GM12878 (cell line): Measurements from ENCODE around the gene KDM4F. TPM values are rescaled to one million over a fixed set of nuclear protein-coding genes. Genes with fewer than 3 reads are reported as not detected.
A peak's percentile ranks its signal among the peaks of the same experiment; 100 is the strongest.

ENCODE experiments used
- ATAC-seq: fragments of 200-7000 bp; cut with Tn5 transposase; 3 replicates; pipeline ENCODE4 v1.9.1; 2020; ENCODE audit warnings: mild to moderate bottlenecking, moderate library complexity
- BruUV-seq: library from RNA; stranded (reverse); fragments of 400-500 nt; replicated peaks from 2 replicates; lab custom pipeline; 2021; lab: Mats Ljungman, UMichigan
- CTCF ChIA-PET: fragments of 300-600 bp; sonication (Branson Sonifier 250); formaldehyde crosslinking; extraction: SDS; loops from one replicate; lab custom pipeline; 2021; ENCODE audit warnings: inconsistent platforms; lab: Yijun Ruan, JAX
- POLR2A ChIA-PET: fragments of 350-600 bp; formaldehyde crosslinking; extraction: SDS; loops from one replicate; lab custom pipeline; 2021; ENCODE audit warnings: inconsistent platforms; lab: Charles Lee
- RAD21 ChIA-PET: fragments of 300-600 bp; sonication (Branson Sonifier 250); formaldehyde crosslinking; loops from one replicate; lab custom pipeline; 2023; ENCODE audit warnings: antibody characterized with exemption; ENCODE audit not compliant: unreplicated experiment; lab: Charles Lee
- SMC1A ChIA-PET: fragments of 300-600 bp; sonication (Branson Sonifier 250); formaldehyde crosslinking; loops from one replicate; lab custom pipeline; 2023; ENCODE audit not compliant: unreplicated experiment, uncharacterized antibody; lab: Charles Lee
- DNase-seq: peaks from one replicate; pipeline ENCODE4 v3.0.0-alpha.2; 2011; ENCODE audit warnings: low read depth, low spot score
- FAIRE-seq: peaks from 3 replicates; lab custom pipeline; 2011; peaks lifted over from hg19 to GRCh38; lab: Jason Lieb, UNC
- H2AFZ ChIP-seq: 2 replicates; pipeline ENCODE4 v1.6.0; 2011; ENCODE audit warnings: low read depth, low read length, control low read depth; ENCODE audit not compliant: control insufficient read depth
- H3K27ac ChIP-seq: 2 replicates; pipeline ENCODE4 v1.5.1; 2011; ENCODE audit warnings: control low read depth; ENCODE audit not compliant: control insufficient read depth, insufficient read depth
- H3K27me3 ChIP-seq, 2 experiments: replicated peaks in 1 of 2; 2 replicates each; pipeline versions ENCODE4 v1.6.0 to v1.6.1; 2011; ENCODE audit warnings: low read length in 1 of 2; ENCODE audit not compliant: control insufficient read depth in 2 of 2, insufficient read depth in 2 of 2
- H3K36me3 ChIP-seq, 2 experiments: 2 replicates each; pipeline ENCODE4 v1.5.1; 2011; ENCODE audit warnings: low read length in 1 of 2; ENCODE audit not compliant: control insufficient read depth in 2 of 2, insufficient read depth in 2 of 2
- H3K4me1 ChIP-seq: 2 replicates; pipeline ENCODE4 v1.6.1; 2011; ENCODE audit warnings: mild to moderate bottlenecking, low read length, moderate library complexity, mixed read lengths; ENCODE audit not compliant: control insufficient read depth, insufficient read depth
- H3K4me2 ChIP-seq: 2 replicates; pipeline ENCODE4 v1.6.0; 2011; ENCODE audit warnings: control low read depth; ENCODE audit not compliant: control insufficient read depth, insufficient read depth
- H3K4me3 ChIP-seq: fragments of 200-600 bp; sonication (generic); 2 replicates; pipeline ENCODE4 v1.5.1; 2016
- H3K79me2 ChIP-seq: 2 replicates; pipeline ENCODE4 v1.6.0; 2011; ENCODE audit warnings: low read length; ENCODE audit not compliant: control insufficient read depth, insufficient read depth
- H3K9ac ChIP-seq: 2 replicates; pipeline ENCODE4 v1.8.0; 2011; ENCODE audit warnings: low read length, control low read depth, mixed read lengths; ENCODE audit not compliant: control insufficient read depth, insufficient read depth
- H3K9me3 ChIP-seq: replicated peaks from 3 replicates; pipeline ENCODE4 v1.5.1; 2011; ENCODE audit warnings: mild to moderate bottlenecking, low read length; ENCODE audit not compliant: control insufficient read depth, insufficient read depth
- H4K20me1 ChIP-seq: 2 replicates; pipeline ENCODE4 v1.6.0; 2011; ENCODE audit not compliant: control insufficient read depth, insufficient read depth
- CBX5 ChIP-seq: sonication (generic); IDR thresholded peaks from 2 replicates; pipeline ENCODE4 v1.6.1; 2016; ENCODE audit warnings: low read depth, moderate library complexity, mild to moderate bottlenecking, inconsistent platforms
- CHD1 ChIP-seq: IDR thresholded peaks from 2 replicates; pipeline ENCODE4 v1.6.1; 2012; ENCODE audit warnings: low read depth, low read length, improper control_type of control experiment
- ELK1 ChIP-seq: IDR thresholded peaks from 2 replicates; pipeline ENCODE4 v1.6.1; 2012; ENCODE audit warnings: low read depth, low read length, improper control_type of control experiment
- EP300 ChIP-seq, 2 experiments: fragments of 150-350 bp in 1 of 2; IDR thresholded peaks; 2 replicates each; pipeline ENCODE4 v1.6.1; 2011 to 2012; ENCODE audit warnings: low read depth in 2 of 2, low read length in 2 of 2, borderline replicate concordance in 1 of 2, improper control_type of control experiment in 1 of 2, inconsistent platforms in 1 of 2; ENCODE audit not compliant: control insufficient read depth in 1 of 2
- HDAC2 ChIP-seq: fragments of 200-600 bp; sonication (generic); IDR thresholded peaks from 2 replicates; pipeline ENCODE4 v1.6.1; 2017
- IRF5 ChIP-seq: fragments of 450-650 bp; IDR thresholded peaks from 2 replicates; pipeline ENCODE4 v1.6.1; 2017; ENCODE audit warnings: borderline replicate concordance
- MAX ChIP-seq: IDR thresholded peaks from 2 replicates; pipeline ENCODE4 v1.6.1; 2012; ENCODE audit warnings: low read depth, low read length, improper control_type of control experiment
- NFIC ChIP-seq: IDR thresholded peaks from 2 replicates; pipeline ENCODE4 v1.6.1; 2012; ENCODE audit warnings: low read depth, mild to moderate bottlenecking, inconsistent platforms, low read length, moderate library complexity
- REST ChIP-seq: IDR thresholded peaks from 2 replicates; pipeline ENCODE4 v1.6.1; 2012; ENCODE audit warnings: mild to moderate bottlenecking, low read depth, low read length
- RUNX3 ChIP-seq: IDR thresholded peaks from 2 replicates; pipeline ENCODE4 v1.6.1; 2012; ENCODE audit warnings: low read length, inconsistent platforms
- SREBF2 ChIP-seq: IDR thresholded peaks from 2 replicates; pipeline ENCODE4 v1.6.1; 2012; ENCODE audit warnings: mild to moderate bottlenecking, low read length
- TARDBP ChIP-seq: IDR thresholded peaks from 2 replicates; pipeline ENCODE4 v1.6.1; 2016; ENCODE audit warnings: borderline replicate concordance
- ZBTB33 ChIP-seq: fragments of 450-650 bp; IDR thresholded peaks from 2 replicates; pipeline ENCODE4 v1.6.1; 2017; ENCODE audit warnings: mild to moderate bottlenecking
- ZNF384 ChIP-seq: IDR thresholded peaks from 2 replicates; pipeline ENCODE4 v1.6.1; 2012; ENCODE audit warnings: low read depth, mild to moderate bottlenecking, low read length, improper control_type of control experiment, borderline replicate concordance
- in situ Hi-C: fragments of 300-500 bp; cut with MboI; formaldehyde crosslinking; loops from 9 replicates; pipeline ENCODE4 v1.14.3; 2018; ENCODE audit warnings: mixed read lengths
- intact Hi-C: fragments of 100-400 bp; cut with micrococcal nuclease; formaldehyde crosslinking; loops from one replicate; pipeline ENCODE4 v1.14.2; 2022; ENCODE audit not compliant: unreplicated experiment
- polyA plus RNA-seq, 11 experiments: library from polyadenylated mRNA; depleted of rRNA in 4 of 11; unstranded in 6 of 11; stranded (reverse) in 5 of 11; fragments of >200 nt; fragmentation: Nextera tagmentation in 4 of 11; fragmentation: Illumina TruSeq in 1 of 11; extraction: Ambion mirVana in 4 of 11; extraction: Trizol in 1 of 11; gene quantifications; 1 replicate in 1 of 11; 2 replicates in 10 of 11; pipeline versions ENCODE4 v1.2.1 to v1.2.3, GENCODE V29; 2011 to 2016; ENCODE audit warnings: inconsistent platforms in 2 of 11, missing spikeins in 2 of 11, low read depth in 1 of 11
- total RNA-seq, 4 experiments: library from RNA; depleted of rRNA in 3 of 4; stranded (reverse); fragments of >200 nt in 3 of 4; fragmentation: Illumina TruSeq in 1 of 4; extraction: Trizol in 1 of 4; gene quantifications; 2 replicates each; pipeline versions ENCODE4 v1.2.1 to v1.2.3, GENCODE V29; 2013 to 2021

The KDM4F gene
- total and polyA plus RNA-seq, 10 of the 15 experiments (the other 5 are each of a cell fraction or from before 2014, with no cell fraction given): not detected

GRCh38 chr11:95082576-95083001 is 33.4 kb downstream of the KDM4F start (continued):
- no peak for TF ChIP-seq REST
- TF ChIP-seq, all 136 proteins: peak for 0

GRCh38 chr11:95084509-95084908 is 35.3 kb downstream of the KDM4F start:
- RAD21 ChIA-PET: interaction anchor here (0.9 to 3.7 kb wide), 9 partner anchors 9 to 68 kb away, joined by 3 to 22 read pairs (median 6); partner anchors contain the start of gene SRSF8
- in situ Hi-C loops (no loop called here), intact Hi-C loops (no loop called here)
- CTCF ChIA-PET: interaction anchor here (1.0 to 3.9 kb wide), 7 partner anchors 9 to 147 kb away, joined by 3 to 64 read pairs (median 5); partner anchors contain the start of genes SESN3 and SRSF8
- Histone ChIP-seq H3K27ac (no peak overlapping the region), H3K36me3 (no peaks in the 10 kb centered on the region), H3K27me3 (no peaks in the 10 kb centered on the region), H2AFZ (no peak overlapping the region), H3K4me1 (peaks cover 5% of the 10 kb centered on the region; the same call in 1 of the 2 replicates), H3K9ac (no peak overlapping the region), H3K4me2 (no peak overlapping the region), H3K4me3 (no peak overlapping the region), H3K79me2 (no peaks in the 10 kb centered on the region; the same call in 1 of the 2 replicates), H3K9me3 (no peaks in the 10 kb centered on the region), H4K20me1 (no peaks in the 10 kb centered on the region)
- ATAC-seq (peak; percentile 50), FAIRE-seq (no peak), DNase-seq (no peak)
- SMC1A ChIA-PET: interaction anchor here (0.8 to 8.7 kb wide), 12 partner anchors 8 to 108 kb away, joined by 3 to 85 read pairs (median 4); partner anchors contain the start of gene SRSF8
- no TSS peak for BruUV-seq
- POLR2A ChIA-PET: interaction anchor here (0.6 to 3.2 kb wide), 10 partner anchors 9 to 692 kb away, joined by 3 to 13 read pairs (median 3); no protein-coding TSS in a partner anchor
- TF ChIP-seq NFIC (peak; percentile 43; the same call in 1 of the 2 replicates), ZNF384 (no peak), ELK1 (no peak), SREBF2 (no peak), RUNX3 (peak; percentile 39; the same call in 1 of the 2 replicates), IRF5 (no peak), TARDBP (no peak), HDAC2 (no peak), MAX (no peak), EP300 (IDR thresholded peaks at IDR 0.05; ENCODE audit: borderline replicate concordance in 1 of 2, control insufficient read depth in 1 of 2, low read depth in 2 of 2, low read length in 2 of 2) (peak in 1 of 2 experiments; percentile 24; a peak in 1 of 4 replicates), CHD1 (no peak), CBX5 (no peak), ZBTB33 (no peak)
